K562 (cell line): ENCODE measurements around the gene DENR. TPM values are rescaled to one million over a fixed set of nuclear protein-coding genes. Genes with fewer than 3 reads are reported as not detected.
"Not testable (repeated sequence)": the region's sequence is repeated elsewhere in the genome, so short reads cannot be mapped to it uniquely, and the experiment has no call there.

ENCODE experiments used
- ATAC-seq: fragments of 200-7000 bp; cut with Tn5 transposase; 3 replicates; pipeline ENCODE4 v1.9.1; 2020; ENCODE audit warnings: moderate library complexity
- BruUV-seq: library from RNA; stranded (reverse); fragments of 400-500 nt; replicated peaks from 2 replicates; lab custom pipeline; 2021; lab: Mats Ljungman, UMichigan
- CTCF ChIA-PET: fragments of 300-600 bp; formaldehyde crosslinking; extraction: SDS; loops from one replicate; lab custom pipeline; 2021; ENCODE audit warnings: low intra/inter-chr PET ratio; lab: Yijun Ruan, JAX
- POLR2A ChIA-PET: fragments of 300-600, 350-650 bp; sonication (Branson Sonifier 250); formaldehyde crosslinking; extraction: SDS; loops from one replicate; lab custom pipeline; 2021; ENCODE audit warnings: antibody characterized with exemption, inconsistent platforms; lab: Yijun Ruan, JAX
- DNase-seq, 4 experiments: peaks; one replicate each; pipeline versions ENCODE4 v3.0.0 to v3.0.0-alpha.2; 2011 to 2018; ENCODE audit warnings: low spot score in 3 of 4, mixed read lengths in 3 of 4; ENCODE audit errors: extremely low read depth in 1 of 4
- FAIRE-seq: peaks from 2 replicates; lab custom pipeline; 2011; peaks lifted over from hg19 to GRCh38; lab: Jason Lieb, UNC
- H2AFZ ChIP-seq: 2 replicates; pipeline ENCODE4 v1.6.0; 2011; ENCODE audit warnings: low read depth, low read length, control low read depth, inconsistent platforms
- H3K27ac ChIP-seq: fragments of 200-600 bp; 3 replicates; pipeline ENCODE4 v1.8.0; 2011; ENCODE audit warnings: low read depth, mild to moderate bottlenecking, control low read depth, inconsistent platforms, low read length, moderate library complexity, mixed read lengths; ENCODE audit errors: extremely low read depth
- H3K27me3 ChIP-seq, 2 experiments: fragments of 300-600 bp in 1 of 2; 2 replicates in 1 of 2; 3 replicates in 1 of 2; pipeline versions ENCODE4 v1.6.0 to v1.8.0; 2011; ENCODE audit warnings: inconsistent platforms in 2 of 2, low read length in 2 of 2, mild to moderate bottlenecking in 1 of 2, mixed read lengths in 1 of 2, moderate library complexity in 1 of 2; ENCODE audit not compliant: control insufficient read depth in 2 of 2, insufficient read depth in 2 of 2
- H3K36me3 ChIP-seq: fragments of 300-600 bp; 3 replicates; pipeline ENCODE4 v1.8.0; 2011; ENCODE audit warnings: mild to moderate bottlenecking, low read length, inconsistent platforms; ENCODE audit not compliant: control insufficient read depth, insufficient read depth
- H3K4me1 ChIP-seq, 2 experiments: fragments of 200-600 bp in 1 of 2; replicated peaks in 1 of 2; 2 replicates in 1 of 2; 3 replicates in 1 of 2; pipeline versions ENCODE4 v1.5.1 to v1.8.0; 2011; ENCODE audit warnings: inconsistent platforms in 2 of 2, low read length in 2 of 2, mild to moderate bottlenecking in 1 of 2, mixed read lengths in 1 of 2, moderate library complexity in 1 of 2; ENCODE audit not compliant: control insufficient read depth in 2 of 2, insufficient read depth in 2 of 2
- H3K4me2 ChIP-seq: 2 replicates; pipeline ENCODE4 v1.6.1; 2011; ENCODE audit warnings: low read length, control low read depth, inconsistent platforms, mixed read lengths; ENCODE audit not compliant: insufficient read depth
- H3K4me3 ChIP-seq: fragments of 200-600 bp; sonication (generic), shearing (Covaris generic); 2 replicates; pipeline ENCODE4 v1.5.1; 2016; ENCODE audit warnings: control low read depth, inconsistent platforms
- H3K79me2 ChIP-seq: fragments of 200-600 bp; 3 replicates; pipeline ENCODE4 v1.8.0; 2011; ENCODE audit warnings: low read length, inconsistent platforms; ENCODE audit not compliant: control insufficient read depth, insufficient read depth
- H3K9ac ChIP-seq, 2 experiments: 2 replicates each; pipeline versions ENCODE4 v1.6.0 to v1.6.1; 2011; ENCODE audit warnings: low read depth in 2 of 2, low read length in 2 of 2, control low read depth in 1 of 2, inconsistent platforms in 1 of 2, mild to moderate bottlenecking in 1 of 2, mixed read lengths in 1 of 2; ENCODE audit not compliant: insufficient read depth in 1 of 2
- H3K9me1 ChIP-seq: one replicate; pipeline ENCODE4 v1.6.0; 2011; ENCODE audit warnings: inconsistent platforms, mild to moderate bottlenecking, low read length, moderate library complexity; ENCODE audit not compliant: control insufficient read depth, insufficient read depth
- H3K9me3 ChIP-seq: replicated peaks from 2 replicates; pipeline ENCODE4 v1.5.1; 2011; ENCODE audit warnings: low read depth, low read length, inconsistent platforms; ENCODE audit not compliant: control insufficient read depth, insufficient read depth
- H4K20me1 ChIP-seq: replicated peaks from 2 replicates; pipeline ENCODE4 v1.6.1; 2011; ENCODE audit warnings: low read length, inconsistent platforms, mixed read lengths; ENCODE audit not compliant: control insufficient read depth, insufficient read depth
- MTA1 ChIP-seq: fragments of 450-650 bp; IDR thresholded peaks from 2 replicates; pipeline ENCODE4 v1.6.1; 2017; ENCODE audit warnings: borderline replicate concordance
- NCOR1 ChIP-seq: fragments of 450-650 bp; IDR thresholded peaks from 2 replicates; pipeline ENCODE4 v1.6.1; 2016; ENCODE audit warnings: mild to moderate bottlenecking, moderate library complexity
- SPI1 ChIP-seq: IDR thresholded peaks from 2 replicates; pipeline ENCODE4 v1.6.1; 2011; ENCODE audit warnings: low read depth, low read length, control low read depth, borderline replicate concordance
- WGBS: fragments of 100-300 bp; shearing (Covaris generic); methylation state at CpG from one replicate; pipeline ENCODE4 v1.1.6; 2016; ENCODE audit warnings: low coverage, mixed read lengths; ENCODE audit not compliant: insufficient coverage; ENCODE audit errors: missing lambda C conversion rate; 5-methylcytosine and 5-hydroxymethylcytosine counted together
- in situ Hi-C: fragments of 300-500 bp; cut with MboI; formaldehyde crosslinking; loops from 4 replicates; pipeline ENCODE4 v1.15.0; 2018; ENCODE audit warnings: inconsistent platforms, mixed read lengths
- intact Hi-C: fragments of 100-400 bp; cut with micrococcal nuclease; formaldehyde crosslinking; loops from 2 replicates; pipeline ENCODE4 v1.14.2; 2022
- polyA plus RNA-seq, 8 experiments: library from polyadenylated mRNA; depleted of rRNA in 4 of 8; stranded (reverse) in 5 of 8; unstranded in 3 of 8; fragments of >200 nt; fragmentation: Nextera tagmentation in 2 of 8; fragmentation: Illumina TruSeq in 1 of 8; extraction: Ambion mirVana in 2 of 8; extraction: Trizol in 1 of 8; gene quantifications; 2 replicates each; pipeline versions ENCODE4 v1.2.1 to v1.2.3, GENCODE V29; 2011 to 2014; ENCODE audit warnings: inconsistent platforms in 1 of 8, missing spikeins in 1 of 8
- total RNA-seq, 7 experiments: library from RNA; depleted of rRNA in 6 of 7; stranded (reverse); fragments of >200 nt in 6 of 7; fragmentation: Illumina TruSeq in 2 of 7; extraction: Trizol in 2 of 7; gene quantifications; 2 replicates each; pipeline versions ENCODE4 v1.2.1 to v1.2.3, GENCODE V29; 2011 to 2021; ENCODE audit warnings: low replicate concordance in 1 of 7
- TF ChIP-seq, protein P1 (sequence below): IDR thresholded peaks from 2 replicates; pipeline ENCODE4 v1.6.1; 2016; ENCODE audit warnings: missing genetic modification characterization, missing compliant biosample characterization

The DENR gene
- total and polyA plus RNA-seq, 9 of the 15 experiments (the other 6 are each of a cell fraction or from before 2014, with no cell fraction given), result 32.5 to 77.4 (median 54.7) TPM

DNA sequence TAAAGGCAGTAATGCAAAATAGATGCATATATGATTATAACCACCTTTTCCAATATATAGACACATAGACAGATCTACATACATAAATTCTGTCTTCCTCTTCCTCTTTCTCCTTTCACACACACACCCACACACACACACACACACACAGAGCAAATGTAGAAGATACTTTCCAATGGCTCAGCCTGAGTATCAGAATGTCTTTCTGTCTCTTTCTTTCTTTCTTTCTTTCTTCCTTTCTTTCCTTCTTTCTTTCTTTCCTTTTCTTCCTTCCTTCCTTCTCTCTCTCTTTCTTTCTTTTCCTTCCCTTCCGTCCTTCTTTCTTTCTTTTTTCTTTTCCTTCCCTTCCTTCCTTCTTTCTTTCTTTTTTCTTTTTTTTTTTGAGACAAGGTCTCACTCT, 41.4 kb upstream of the DENR start:
- H3K9ac ChIP-seq, H3K36me3 ChIP-seq, H3K27me3 ChIP-seq, DNase-seq, CTCF ChIA-PET, in situ Hi-C loops, H3K4me3 ChIP-seq, ATAC-seq, H3K4me2 ChIP-seq, H3K9me1 ChIP-seq, H2AFZ ChIP-seq, H3K4me1 ChIP-seq, H3K79me2 ChIP-seq, BruUV-seq, H3K9me3 ChIP-seq: not testable (repeated sequence)
- 0% methylated on average over 1 of the region's 1 CpG for WGBS
- TF ChIP-seq, protein P1, sequence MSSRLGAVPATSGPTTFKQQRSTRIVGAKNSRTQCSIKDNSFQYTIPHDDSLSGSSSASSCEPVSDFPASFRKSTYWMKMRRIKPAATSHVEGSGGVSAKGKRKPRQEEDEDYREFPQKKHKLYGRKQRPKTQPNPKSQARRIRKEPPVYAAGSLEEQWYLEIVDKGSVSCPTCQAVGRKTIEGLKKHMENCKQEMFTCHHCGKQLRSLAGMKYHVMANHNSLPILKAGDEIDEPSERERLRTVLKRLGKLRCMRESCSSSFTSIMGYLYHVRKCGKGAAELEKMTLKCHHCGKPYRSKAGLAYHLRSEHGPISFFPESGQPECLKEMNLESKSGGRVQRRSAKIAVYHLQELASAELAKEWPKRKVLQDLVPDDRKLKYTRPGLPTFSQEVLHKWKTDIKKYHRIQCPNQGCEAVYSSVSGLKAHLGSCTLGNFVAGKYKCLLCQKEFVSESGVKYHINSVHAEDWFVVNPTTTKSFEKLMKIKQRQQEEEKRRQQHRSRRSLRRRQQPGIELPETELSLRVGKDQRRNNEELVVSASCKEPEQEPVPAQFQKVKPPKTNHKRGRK, result peak; percentile 91
- TF ChIP-seq NCOR1 (peak; percentile 9; the same call in 1 of the 2 replicates), MTA1 (peak; percentile 53; the same call in 1 of the 2 replicates), SPI1 (0 out of 2 replicates have a peak, but pooled peaks have one; percentile 18)
- TF ChIP-seq, all 486 proteins: peak for 4; not testable (repeated sequence) for 482
- POLR2A ChIA-PET, result interaction anchor here (0.6 kb wide), 1 partner anchor 174 kb away, joined by 3 read pairs; no protein-coding TSS in a partner anchor
- H3K27ac ChIP-seq, FAIRE-seq, intact Hi-C loops, H4K20me1 ChIP-seq: not testable (repeated sequence)

DNA sequence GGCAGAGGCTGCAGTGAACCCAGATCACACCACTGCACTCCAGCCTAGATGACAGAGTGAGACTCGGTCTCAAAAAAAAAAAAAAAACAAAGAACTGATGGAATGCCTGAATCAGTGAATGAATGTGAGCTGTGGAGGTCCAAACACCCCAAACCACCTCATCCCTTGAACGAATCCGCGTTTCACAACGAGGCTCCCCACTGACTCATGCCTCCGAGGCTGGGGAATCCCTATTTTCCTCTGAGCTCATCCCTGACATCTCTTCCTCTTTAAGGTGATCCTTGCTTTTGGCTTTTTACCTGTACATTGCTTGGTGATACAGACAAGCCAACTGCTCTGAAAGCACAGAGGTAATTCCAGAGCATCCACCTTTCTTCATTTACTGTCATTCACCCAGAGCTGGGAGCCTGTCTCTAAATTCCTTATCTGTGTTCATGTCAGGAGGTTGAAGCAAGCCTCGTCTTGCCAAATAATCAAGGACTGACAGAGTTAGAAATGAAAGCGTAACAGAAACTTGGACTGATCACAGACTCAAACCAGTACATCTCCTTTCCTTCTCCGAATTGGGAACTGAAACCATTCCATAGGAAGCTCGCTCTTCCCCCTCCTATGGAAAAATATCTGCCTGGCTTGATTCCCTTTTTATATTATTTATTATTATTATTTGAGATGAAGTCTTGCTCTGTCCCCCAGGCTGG, 39.0 kb upstream of the DENR start:
- CTCF ChIA-PET, H3K36me3 ChIP-seq, H3K79me2 ChIP-seq, H4K20me1 ChIP-seq, BruUV-seq, in situ Hi-C loops, H3K4me3 ChIP-seq, H2AFZ ChIP-seq, intact Hi-C loops, H3K4me2 ChIP-seq, H3K27me3 ChIP-seq, POLR2A ChIA-PET, H3K27ac ChIP-seq, H3K4me1 ChIP-seq, DNase-seq, H3K9ac ChIP-seq, H3K9me1 ChIP-seq, ATAC-seq, H3K9me3 ChIP-seq: not testable (repeated sequence)
- WGBS, result 10% methylated on average over 2 of the region's 10 CpGs
- peak; percentile 70 for FAIRE-seq

DNA sequence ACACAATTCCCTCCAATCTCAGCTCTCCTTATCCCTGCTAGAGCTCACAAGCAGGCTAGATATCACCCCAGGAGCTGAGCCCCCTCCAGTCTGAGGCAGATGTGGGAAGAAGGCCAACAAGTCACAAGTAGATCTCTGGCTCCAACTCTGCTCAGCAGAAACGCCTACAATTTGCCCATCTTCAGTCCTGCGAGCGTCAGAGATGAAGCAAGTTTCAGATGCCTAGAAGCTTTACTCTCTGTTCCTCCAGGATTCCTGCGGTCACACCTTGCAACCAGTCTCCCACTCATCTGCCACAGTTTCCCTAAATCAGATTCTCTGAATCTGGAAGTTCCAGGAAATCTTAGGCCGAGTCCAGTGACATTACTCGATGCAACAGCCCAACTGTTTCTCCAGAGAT, 37.4 kb upstream of the DENR start:
- H3K4me2 ChIP-seq, H3K4me1 ChIP-seq, H2AFZ ChIP-seq, ATAC-seq, H3K9me1 ChIP-seq, FAIRE-seq, H4K20me1 ChIP-seq, H3K36me3 ChIP-seq, BruUV-seq, H3K79me2 ChIP-seq, H3K27ac ChIP-seq, in situ Hi-C loops, DNase-seq, H3K9ac ChIP-seq, H3K4me3 ChIP-seq, H3K27me3 ChIP-seq, H3K9me3 ChIP-seq, POLR2A ChIA-PET, intact Hi-C loops, CTCF ChIA-PET: not testable (repeated sequence)
- WGBS, result 3% methylated on average over 6 of the region's 6 CpGs
